ENCODE data around the gene SLC48A1.

Gene SLC48A1

GRCh38 chr12:47748507-47748828 is 24.6 kb upstream of the SLC48A1 start:
- no peaks in the 10 kb centered on the region for H3K36me3 ChIP-seq (replicated peaks)
- DNase-seq = no peak

GRCh38 chr12:47748899-47749298 is 24.1 kb upstream of the SLC48A1 start:
- Histone ChIP-seq H3K27me3 (replicated peaks) (peaks cover 8% of the 10 kb centered on the region), H3K36me3 (replicated peaks) (no peaks in the 10 kb centered on the region)
- in situ Hi-C loops (cut with HindIII; ENCODE audit: low pct_ligation_motif_present, low sequenced_read_pairs) = no loop called here

More at GRCh38 chr12:47748507-47748828, 24.6 kb upstream of the SLC48A1 start:
- H3K4me3 ChIP-seq (ENCODE audit: low read depth, low read length) = no peak overlapping the region
- in situ Hi-C loops (cut with HindIII; ENCODE audit: low pct_ligation_motif_present, low sequenced_read_pairs) = no loop called here
- no peak overlapping the region for H3K27ac ChIP-seq
- peaks cover 8% of the 10 kb centered on the region for H3K27me3 ChIP-seq (replicated peaks)
- no peak for TF ChIP-seq CTCF (IDR thresholded peaks at IDR 0.05; ENCODE audit: low read depth, low read length, missing control alignments)

GRCh38 chr12:47750229-47750798 is 22.7 kb upstream of the SLC48A1 start:
- Histone ChIP-seq H3K4me3 (ENCODE audit: low read depth, low read length) (no peak overlapping the region), H3K27me3 (replicated peaks) (peaks cover 6% of the 10 kb centered on the region), H3K27ac (no peak overlapping the region), H3K36me3 (replicated peaks) (no peaks in the 10 kb centered on the region)
- no peak for DNase-seq
- TF ChIP-seq CTCF (IDR thresholded peaks at IDR 0.05; ENCODE audit: low read depth, low read length, missing control alignments) = no peak
- in situ Hi-C loops (cut with HindIII; ENCODE audit: low pct_ligation_motif_present, low sequenced_read_pairs) = no loop called here

More at GRCh38 chr12:47748899-47749298, 24.1 kb upstream of the SLC48A1 start:
- no peak for TF ChIP-seq CTCF (IDR thresholded peaks at IDR 0.05; ENCODE audit: low read depth, low read length, missing control alignments)
- Histone ChIP-seq H3K4me3 (ENCODE audit: low read depth, low read length) (no peak overlapping the region), H3K27ac (no peak overlapping the region)
- no peak for DNase-seq

GRCh38 chr12:47750916-47751470 is 22.0 kb upstream of the SLC48A1 start:
- no peak for TF ChIP-seq CTCF (IDR thresholded peaks at IDR 0.05; ENCODE audit: low read depth, low read length, missing control alignments)
- in situ Hi-C loops (cut with HindIII; ENCODE audit: low pct_ligation_motif_present, low sequenced_read_pairs) = no loop called here
- H3K4me3 ChIP-seq (ENCODE audit: low read depth, low read length) = no peak overlapping the region
- H3K27ac ChIP-seq = no peak overlapping the region
- no peaks in the 10 kb centered on the region for H3K27me3 ChIP-seq (replicated peaks)
- no peaks in the 10 kb centered on the region for H3K36me3 ChIP-seq (replicated peaks)
- DNase-seq = no peak

GRCh38 chr12:47751561-47751960 is 21.5 kb upstream of the SLC48A1 start:
- in situ Hi-C loops (cut with HindIII; ENCODE audit: low pct_ligation_motif_present, low sequenced_read_pairs) = no loop called here
- DNase-seq = no peak
- Histone ChIP-seq H3K27me3 (replicated peaks) (no peaks in the 10 kb centered on the region), H3K27ac (no peak overlapping the region), H3K4me3 (ENCODE audit: low read depth, low read length) (no peak overlapping the region), H3K36me3 (replicated peaks) (no peaks in the 10 kb centered on the region)
- no peak for TF ChIP-seq CTCF (IDR thresholded peaks at IDR 0.05; ENCODE audit: low read depth, low read length, missing control alignments)

GRCh38 chr12:47752121-47752520 is 20.9 kb upstream of the SLC48A1 start:
- in situ Hi-C loops (cut with HindIII; ENCODE audit: low pct_ligation_motif_present, low sequenced_read_pairs) = no loop called here
- Histone ChIP-seq H3K4me3 (ENCODE audit: low read depth, low read length) (no peak overlapping the region), H3K36me3 (replicated peaks) (no peaks in the 10 kb centered on the region), H3K27ac (no peak overlapping the region), H3K27me3 (replicated peaks) (no peaks in the 10 kb centered on the region)
- no peak for DNase-seq
- no peak for TF ChIP-seq CTCF (IDR thresholded peaks at IDR 0.05; ENCODE audit: low read depth, low read length, missing control alignments)

All from brain microvascular endothelial cell (primary cell).